Lower leg skin (tissue), 3 donors: ENCODE data around the gene NPAS3.

Source experiments
- POLR2A ChIP-seq, 2 donors: fragments of 450-650 bp; IDR thresholded peaks; one replicate each; pipeline ENCODE4 v1.6.1; 2016 to 2017; ENCODE audit warnings: antibody characterized with exemption in 2 of 2, mild to moderate bottlenecking in 1 of 2, moderate library complexity in 1 of 2
- TF ChIP-seq, protein P1 (sequence below), 3 donors: fragments of 450-650 bp; IDR thresholded peaks; one replicate each; pipeline ENCODE4 v1.5.1; 2016; ENCODE audit warnings: antibody characterized with exemption in 3 of 3, mild to moderate bottlenecking in 3 of 3, moderate library complexity in 2 of 3

DNA sequence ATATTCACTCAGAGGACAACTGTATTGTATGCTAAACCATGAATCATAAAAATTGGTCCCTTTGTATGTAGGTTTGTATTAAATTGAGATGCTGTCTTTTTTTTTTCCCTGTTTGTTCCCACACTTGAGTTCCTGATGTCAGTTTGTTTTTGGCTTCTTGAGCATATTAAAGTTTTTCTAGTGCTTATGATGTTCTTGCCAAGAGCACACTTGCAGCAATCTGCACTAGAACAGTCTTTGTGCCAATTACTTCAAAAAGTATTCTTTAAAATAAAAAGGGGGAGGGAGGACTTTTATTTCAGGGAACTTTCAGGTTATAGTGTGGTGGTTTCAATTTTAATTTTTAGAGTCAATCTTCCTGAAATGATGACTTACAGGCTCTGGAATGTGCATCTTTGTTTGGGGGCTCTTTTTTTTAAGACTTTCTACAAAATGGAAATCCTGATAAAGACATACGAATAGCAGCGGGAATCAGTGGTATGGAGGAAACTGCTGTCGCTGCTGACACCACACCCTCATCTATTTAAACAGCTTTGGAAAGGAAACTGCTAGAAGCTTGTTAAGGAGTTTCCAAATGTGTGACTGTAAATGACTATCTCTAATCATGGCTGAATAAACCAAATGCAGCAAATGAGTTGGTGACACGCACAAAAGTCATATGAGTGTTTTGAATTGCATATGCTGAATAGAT lies 823.6 kb downstream of the NPAS3 start:
- TF ChIP-seq, protein P1, sequence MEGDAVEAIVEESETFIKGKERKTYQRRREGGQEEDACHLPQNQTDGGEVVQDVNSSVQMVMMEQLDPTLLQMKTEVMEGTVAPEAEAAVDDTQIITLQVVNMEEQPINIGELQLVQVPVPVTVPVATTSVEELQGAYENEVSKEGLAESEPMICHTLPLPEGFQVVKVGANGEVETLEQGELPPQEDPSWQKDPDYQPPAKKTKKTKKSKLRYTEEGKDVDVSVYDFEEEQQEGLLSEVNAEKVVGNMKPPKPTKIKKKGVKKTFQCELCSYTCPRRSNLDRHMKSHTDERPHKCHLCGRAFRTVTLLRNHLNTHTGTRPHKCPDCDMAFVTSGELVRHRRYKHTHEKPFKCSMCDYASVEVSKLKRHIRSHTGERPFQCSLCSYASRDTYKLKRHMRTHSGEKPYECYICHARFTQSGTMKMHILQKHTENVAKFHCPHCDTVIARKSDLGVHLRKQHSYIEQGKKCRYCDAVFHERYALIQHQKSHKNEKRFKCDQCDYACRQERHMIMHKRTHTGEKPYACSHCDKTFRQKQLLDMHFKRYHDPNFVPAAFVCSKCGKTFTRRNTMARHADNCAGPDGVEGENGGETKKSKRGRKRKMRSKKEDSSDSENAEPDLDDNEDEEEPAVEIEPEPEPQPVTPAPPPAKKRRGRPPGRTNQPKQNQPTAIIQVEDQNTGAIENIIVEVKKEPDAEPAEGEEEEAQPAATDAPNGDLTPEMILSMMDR (IDR thresholded peaks at IDR 0.05), result no peak
- no peak for TF ChIP-seq POLR2A (IDR thresholded peaks at IDR 0.05)
